GM19351 (cell line): ENCODE results near the gene DUSP10.

ENCODE experiments used
- ATAC-seq: cut with Tn5 transposase; IDR thresholded peaks from one replicate; pipeline ENCODE4 v1.9.1; 2021; ENCODE audit warnings: mild to moderate bottlenecking, moderate library complexity; ENCODE audit not compliant: unreplicated experiment

DUSP10 gene

DNA sequence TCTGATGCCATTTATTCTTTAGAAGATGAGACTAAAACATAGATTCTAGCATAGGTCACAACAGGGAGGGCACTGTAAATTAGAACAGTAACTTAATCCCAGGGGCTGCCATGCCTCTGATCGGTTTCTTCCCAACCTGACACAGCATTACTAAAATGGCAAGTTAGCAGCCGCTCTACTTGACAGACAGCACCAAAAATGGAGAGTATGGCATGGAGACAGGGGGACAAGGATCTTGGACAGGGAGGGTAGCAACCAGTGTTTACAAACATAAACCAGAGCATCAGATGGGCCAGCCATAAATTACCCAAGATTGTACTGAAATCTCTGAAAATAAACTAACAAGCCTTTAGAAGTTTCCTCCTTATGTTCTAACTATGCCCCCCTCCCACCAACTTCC, 5.9 kb downstream of the DUSP10 start:
- no peak for ATAC-seq

- no peak for ATAC-seq
Observed at GRCh38 chr1:221734187-221734586, 7.7 kb downstream of the DUSP10 start.

DNA sequence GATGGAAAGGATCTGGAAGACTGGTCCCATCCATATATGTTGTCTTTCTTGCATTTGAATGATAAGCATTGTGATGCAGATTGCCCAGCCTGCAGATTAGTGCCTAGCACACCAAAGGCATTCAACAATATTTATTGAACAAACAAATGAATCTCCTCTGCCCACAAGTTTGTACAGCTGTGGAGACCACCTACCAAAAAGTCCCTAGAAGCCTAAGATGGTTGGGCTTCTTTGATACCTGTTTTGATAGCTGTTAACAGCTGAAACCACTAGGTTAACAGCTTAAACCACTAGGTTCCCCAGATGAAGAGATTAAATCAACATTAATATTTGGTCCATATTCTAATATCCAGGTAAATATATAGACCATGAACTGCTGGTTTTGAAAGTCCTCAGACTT, 9.8 kb downstream of the DUSP10 start:
- no peak for ATAC-seq

GRCh38 chr1:221729771-221730330, 12.0 kb downstream of the DUSP10 start:
- ATAC-seq = no peak

GRCh38 chr1:221728037-221728505, 13.8 kb downstream of the DUSP10 start:
- ATAC-seq = no peak

GRCh38 chr1:221727146-221728036, 14.5 kb downstream of the DUSP10 start:
- no peak for ATAC-seq

- ATAC-seq = peak; percentile 66
Observed at GRCh38 chr1:221725735-221726672, 15.9 kb downstream of the DUSP10 start.

GRCh38 chr1:221724931-221725605, 16.8 kb downstream of the DUSP10 start:
- ATAC-seq = no peak

DNA sequence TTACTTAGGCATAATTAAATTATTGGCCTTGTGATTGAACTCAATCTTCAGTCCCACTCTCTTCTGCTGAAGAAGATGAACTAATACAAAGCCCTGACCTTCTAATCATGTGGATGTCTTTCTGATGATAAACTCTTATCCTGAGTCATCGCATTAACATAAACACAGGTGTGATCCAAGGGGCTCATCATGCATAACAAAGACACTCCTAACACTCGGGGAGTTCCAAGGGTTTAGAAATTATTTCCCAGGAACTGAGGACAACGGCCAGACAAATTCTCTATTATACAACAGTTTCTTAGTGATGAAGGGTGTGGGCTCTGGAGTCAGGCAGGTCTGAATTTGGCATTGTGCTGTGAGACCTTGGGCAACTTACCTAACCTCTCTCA, 18.0 kb downstream of the DUSP10 start:
- no peak for ATAC-seq

- ATAC-seq = no peak
Observed at GRCh38 chr1:221723018-221723847, 18.7 kb downstream of the DUSP10 start.

GRCh38 chr1:221722254-221723017, 19.5 kb downstream of the DUSP10 start:
- no peak for ATAC-seq

DNA sequence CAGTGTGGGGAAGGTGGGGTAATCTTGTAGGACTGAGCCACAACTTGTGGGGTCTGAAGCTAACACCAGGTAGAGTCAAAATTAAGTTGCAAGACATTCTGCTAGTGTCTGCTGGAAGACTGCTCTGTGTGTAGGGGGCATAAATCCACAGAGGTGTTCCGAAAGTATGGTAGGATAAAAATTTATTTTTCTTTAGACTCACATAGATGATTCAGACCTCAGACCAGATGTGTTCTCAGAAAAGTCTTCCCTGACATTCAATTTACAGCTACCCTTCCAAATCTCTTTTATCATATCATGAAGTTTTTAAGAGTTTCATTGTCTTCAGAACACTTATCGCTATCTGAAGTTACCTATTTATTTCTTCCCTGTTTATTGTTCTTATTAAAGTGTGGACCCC, 21.3 kb downstream of the DUSP10 start:
- no peak for ATAC-seq

DNA sequence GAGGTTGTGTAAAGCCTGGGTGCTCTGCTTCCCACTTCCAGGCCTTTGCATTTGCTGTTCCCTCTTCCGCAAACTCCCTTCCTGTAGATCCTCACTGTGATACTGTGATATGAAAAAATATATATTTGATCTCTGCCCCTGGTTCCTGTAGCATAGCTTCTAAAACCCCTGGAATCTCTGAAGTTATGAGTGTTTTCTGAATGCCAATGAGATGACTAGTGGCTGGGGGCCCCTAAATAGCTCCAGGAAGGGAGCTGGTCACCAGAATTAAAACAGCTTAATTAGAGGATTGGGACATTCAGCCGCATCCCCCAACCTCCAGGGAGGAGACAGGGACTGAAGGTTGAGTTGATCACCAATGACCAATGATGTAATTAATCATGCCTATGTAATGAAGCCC, 21.9 kb downstream of the DUSP10 start:
- ATAC-seq = no peak

DNA sequence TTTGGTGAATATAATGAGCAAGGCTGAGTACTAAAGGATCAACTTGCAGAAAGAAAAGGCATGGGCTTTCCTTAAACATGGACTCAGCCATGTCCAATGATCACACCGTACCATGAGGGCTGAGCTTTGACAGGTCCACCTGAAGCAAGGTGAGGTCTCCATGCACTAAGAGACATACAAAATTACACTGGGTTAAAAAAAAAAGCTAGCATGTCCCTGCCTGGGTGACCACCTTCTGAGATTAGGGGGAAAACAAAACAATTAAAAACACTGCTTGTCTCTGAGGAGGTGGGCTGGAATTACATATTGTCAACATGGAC, 22.7 kb downstream of the DUSP10 start:
- ATAC-seq = no peak

GRCh38 chr1:221718381-221719277, 23.3 kb downstream of the DUSP10 start:
- ATAC-seq = no peak

- ATAC-seq = no peak
Observed at GRCh38 chr1:221717485-221717853, 24.4 kb downstream of the DUSP10 start.

DNA sequence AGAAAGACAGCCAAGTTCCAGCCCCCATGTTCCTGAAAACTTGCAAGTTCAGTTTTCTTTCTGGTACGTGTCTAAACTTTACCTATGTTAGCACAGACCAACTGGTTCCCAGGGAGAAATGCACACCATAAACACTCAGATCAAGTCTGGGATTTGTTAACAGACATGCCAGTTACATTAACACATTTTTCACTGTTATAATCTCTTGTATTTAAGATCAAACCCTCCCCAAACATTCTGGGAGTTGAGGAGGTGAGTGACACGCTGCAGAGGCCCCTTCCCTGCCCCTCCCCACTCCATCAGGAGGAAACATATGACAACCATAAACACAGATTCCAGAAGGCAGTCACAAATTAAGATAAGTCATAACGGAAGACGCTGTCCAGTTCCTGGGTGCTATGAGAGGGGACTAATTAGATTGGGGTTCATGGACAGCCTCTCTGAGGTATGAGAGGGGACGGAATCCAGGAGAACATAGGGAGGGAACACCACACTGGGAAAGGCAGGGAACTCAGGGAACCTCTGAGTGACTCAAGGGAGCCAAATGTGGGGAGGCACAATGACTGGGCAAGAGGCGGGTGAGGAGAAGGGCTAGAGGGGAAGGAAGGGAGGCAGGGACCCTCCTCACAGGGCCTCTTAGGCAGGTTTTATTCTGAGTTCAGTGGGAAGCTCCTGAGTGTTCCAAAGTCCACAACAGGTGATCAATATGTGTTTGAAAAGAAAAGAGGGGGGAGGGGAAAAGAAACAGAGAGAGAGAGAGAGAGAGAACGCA, 25.0 kb downstream of the DUSP10 start:
- no peak for ATAC-seq
